ENCODE measurements around the gene CCDC60. TPM values are rescaled to one million over a fixed set of nuclear protein-coding genes. Genes with fewer than 3 reads are reported as not detected.

Gene CCDC60
- total RNA-seq, 1 experiment from 2014 or later, result not detected

DNA sequence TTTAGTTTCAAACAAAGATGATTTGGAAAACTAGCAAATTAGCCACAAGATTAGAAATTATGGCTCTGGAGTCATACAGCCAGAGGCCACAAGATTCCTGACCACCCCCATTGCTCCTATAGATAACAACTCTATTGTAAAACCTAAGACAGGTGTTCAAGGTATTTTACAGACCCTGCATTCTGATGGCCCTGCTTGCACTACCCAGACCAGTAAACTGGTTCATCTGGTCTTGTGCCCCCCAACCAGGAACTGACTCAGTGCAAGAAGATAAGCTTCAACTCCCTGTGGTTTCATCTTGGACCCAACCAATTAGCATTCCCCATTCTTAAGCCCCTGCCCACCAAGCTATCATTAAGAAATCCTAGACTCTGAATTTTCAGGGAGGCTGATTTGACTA, 125.0 kb downstream of the CCDC60 start:
- TF ChIP-seq CTCF (IDR thresholded peaks at IDR 0.05; ENCODE audit: unreplicated experiment), result no peak
- intact Hi-C loops (cut with micrococcal nuclease; ENCODE audit: unreplicated experiment), result no loop called here
- DNase-seq, result no peak
- H3K4me1 Mint-ChIP-seq (ENCODE audit: low read depth, unreplicated experiment), result no peaks in the 10 kb centered on the region
- H3K36me3 Mint-ChIP-seq (ENCODE audit: insufficient read depth, unreplicated experiment), result no peaks in the 10 kb centered on the region
- peaks cover 4% of the 10 kb centered on the region for H3K9me3 Mint-ChIP-seq (ENCODE audit: low read depth, unreplicated experiment)
- H3K27me3 Mint-ChIP-seq (ENCODE audit: unreplicated experiment), result peaks cover 42% of the 10 kb centered on the region
- H3K27ac Mint-ChIP-seq (ENCODE audit: unreplicated experiment), result no peak overlapping the region
- CTCF ChIA-PET, result no interaction called here
- BruUV-seq (replicated peaks), result no TSS peak
- no peak overlapping the region for H3K4me3 Mint-ChIP-seq (ENCODE audit: low read depth, unreplicated experiment)

DNA sequence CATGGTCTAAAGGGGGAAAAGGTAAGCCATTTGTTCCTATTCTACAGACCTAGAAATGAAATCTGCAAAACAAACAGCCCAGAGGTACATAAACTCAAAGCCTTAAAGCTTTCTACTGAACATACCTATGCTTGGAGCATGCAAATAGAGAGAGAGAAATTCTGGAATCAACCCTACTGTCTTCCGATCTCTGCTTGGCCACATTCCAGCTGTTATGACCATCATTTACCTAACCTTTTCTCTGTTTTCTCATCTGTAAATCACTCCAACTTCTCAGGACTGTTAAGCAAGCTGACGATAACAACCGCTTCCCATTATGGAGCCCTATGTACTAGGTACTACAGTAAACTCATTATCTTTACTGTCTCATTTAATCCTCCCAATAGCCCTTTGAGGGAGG, 126.3 kb downstream of the CCDC60 start:
- intact Hi-C loops (cut with micrococcal nuclease; ENCODE audit: unreplicated experiment), result no loop called here
- no peaks in the 10 kb centered on the region for H3K36me3 Mint-ChIP-seq (ENCODE audit: insufficient read depth, unreplicated experiment)
- H3K4me1 Mint-ChIP-seq (ENCODE audit: low read depth, unreplicated experiment), result no peaks in the 10 kb centered on the region
- H3K27ac Mint-ChIP-seq (ENCODE audit: unreplicated experiment), result no peak overlapping the region
- CTCF ChIA-PET, result no interaction called here
- peaks cover 2% of the 10 kb centered on the region for H3K9me3 Mint-ChIP-seq (ENCODE audit: low read depth, unreplicated experiment)
- no peak for TF ChIP-seq CTCF (IDR thresholded peaks at IDR 0.05; ENCODE audit: unreplicated experiment)
- H3K4me3 Mint-ChIP-seq (ENCODE audit: low read depth, unreplicated experiment), result no peak overlapping the region
- no peak for DNase-seq
- peaks cover 34% of the 10 kb centered on the region for H3K27me3 Mint-ChIP-seq (ENCODE audit: unreplicated experiment)
- BruUV-seq (replicated peaks), result no TSS peak

DNA sequence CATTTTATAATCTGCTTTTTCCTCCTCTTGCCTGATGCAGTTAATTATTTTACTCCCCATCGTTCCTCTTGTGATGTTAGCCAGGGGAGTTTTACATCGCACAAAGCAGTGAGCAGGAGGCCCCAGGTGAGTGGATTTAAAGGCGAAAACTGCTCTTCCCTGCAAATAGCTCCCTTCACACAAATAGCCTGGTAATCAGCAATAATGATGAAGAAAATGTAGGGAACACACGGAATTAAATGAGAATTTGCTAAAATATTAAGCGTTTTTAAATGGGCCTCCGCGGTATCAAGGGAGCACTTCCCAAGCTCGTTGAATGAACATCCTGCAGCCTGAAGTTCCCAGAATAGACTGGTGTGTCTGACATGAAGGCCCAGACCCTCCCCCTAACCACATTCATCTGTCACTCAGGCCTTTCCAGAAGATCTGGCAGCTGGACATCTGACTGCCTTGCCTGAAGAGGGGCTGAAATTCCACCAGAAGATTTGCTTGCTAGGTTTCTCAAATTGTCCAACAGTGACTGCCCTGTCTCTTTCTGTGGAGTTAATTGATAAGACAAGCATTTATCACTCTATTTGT, 127.2 kb downstream of the CCDC60 start:
- peaks cover 2% of the 10 kb centered on the region for H3K9me3 Mint-ChIP-seq (ENCODE audit: low read depth, unreplicated experiment)
- no peak overlapping the region for H3K27ac Mint-ChIP-seq (ENCODE audit: unreplicated experiment)
- no peaks in the 10 kb centered on the region for H3K4me1 Mint-ChIP-seq (ENCODE audit: low read depth, unreplicated experiment)
- BruUV-seq (replicated peaks), result no TSS peak
- no peak for TF ChIP-seq CTCF (IDR thresholded peaks at IDR 0.05; ENCODE audit: unreplicated experiment)
- H3K4me3 Mint-ChIP-seq (ENCODE audit: low read depth, unreplicated experiment), result no peak overlapping the region
- H3K36me3 Mint-ChIP-seq (ENCODE audit: insufficient read depth, unreplicated experiment), result no peaks in the 10 kb centered on the region
- peaks cover 32% of the 10 kb centered on the region for H3K27me3 Mint-ChIP-seq (ENCODE audit: unreplicated experiment)
- CTCF ChIA-PET, result no interaction called here
- DNase-seq, result no peak
- intact Hi-C loops (cut with micrococcal nuclease; ENCODE audit: unreplicated experiment), result no loop called here

GRCh38 chr12:119463211-119463926, 128.8 kb downstream of the CCDC60 start:
- CTCF ChIA-PET, result no interaction called here

More at GRCh38 chr12:119463211-119463926, 128.8 kb downstream of the CCDC60 start:
- H3K4me1 Mint-ChIP-seq (ENCODE audit: low read depth, unreplicated experiment), result no peaks in the 10 kb centered on the region
- TF ChIP-seq CTCF (IDR thresholded peaks at IDR 0.05; ENCODE audit: unreplicated experiment), result no peak
- no peaks in the 10 kb centered on the region for H3K36me3 Mint-ChIP-seq (ENCODE audit: insufficient read depth, unreplicated experiment)
- intact Hi-C loops (cut with micrococcal nuclease; ENCODE audit: unreplicated experiment), result no loop called here
- H3K9me3 Mint-ChIP-seq (ENCODE audit: low read depth, unreplicated experiment), result peaks cover 2% of the 10 kb centered on the region
- H3K4me3 Mint-ChIP-seq (ENCODE audit: low read depth, unreplicated experiment), result no peak overlapping the region
- peaks cover 38% of the 10 kb centered on the region for H3K27me3 Mint-ChIP-seq (ENCODE audit: unreplicated experiment)
- no TSS peak for BruUV-seq (replicated peaks)
- no peak for DNase-seq
- H3K27ac Mint-ChIP-seq (ENCODE audit: unreplicated experiment), result no peak overlapping the region

All from Calu3 (cell line).